Astrocyte (in vitro differentiated cells and primary cell): ENCODE results near the gene DUOX2.

Experiments used
- EZH2 ChIP-seq: IDR thresholded peaks from 2 replicates; pipeline ENCODE4 v1.6.1; 2012; ENCODE audit warnings: mild to moderate bottlenecking, low read length, inconsistent platforms; ENCODE audit not compliant: insufficient read depth
- TF ChIP-seq, protein P1 (sequence below): IDR thresholded peaks from 2 replicates; pipeline ENCODE4 v1.5.1; 2011; ENCODE audit warnings: low read depth, mild to moderate bottlenecking, inconsistent platforms, low read length, moderate library complexity; ENCODE audit not compliant: insufficient read depth

- TF ChIP-seq, protein P1, sequence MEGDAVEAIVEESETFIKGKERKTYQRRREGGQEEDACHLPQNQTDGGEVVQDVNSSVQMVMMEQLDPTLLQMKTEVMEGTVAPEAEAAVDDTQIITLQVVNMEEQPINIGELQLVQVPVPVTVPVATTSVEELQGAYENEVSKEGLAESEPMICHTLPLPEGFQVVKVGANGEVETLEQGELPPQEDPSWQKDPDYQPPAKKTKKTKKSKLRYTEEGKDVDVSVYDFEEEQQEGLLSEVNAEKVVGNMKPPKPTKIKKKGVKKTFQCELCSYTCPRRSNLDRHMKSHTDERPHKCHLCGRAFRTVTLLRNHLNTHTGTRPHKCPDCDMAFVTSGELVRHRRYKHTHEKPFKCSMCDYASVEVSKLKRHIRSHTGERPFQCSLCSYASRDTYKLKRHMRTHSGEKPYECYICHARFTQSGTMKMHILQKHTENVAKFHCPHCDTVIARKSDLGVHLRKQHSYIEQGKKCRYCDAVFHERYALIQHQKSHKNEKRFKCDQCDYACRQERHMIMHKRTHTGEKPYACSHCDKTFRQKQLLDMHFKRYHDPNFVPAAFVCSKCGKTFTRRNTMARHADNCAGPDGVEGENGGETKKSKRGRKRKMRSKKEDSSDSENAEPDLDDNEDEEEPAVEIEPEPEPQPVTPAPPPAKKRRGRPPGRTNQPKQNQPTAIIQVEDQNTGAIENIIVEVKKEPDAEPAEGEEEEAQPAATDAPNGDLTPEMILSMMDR = no peak
- no peak for TF ChIP-seq EZH2
Observed at GRCh38 chr15:45084163-45084562, 29.8 kb downstream of the DUOX2 start.
